Raji (cell line): ENCODE data around the gene TBC1D17.

Source experiments
- POLR2A ChIP-seq: IDR thresholded peaks from 2 replicates; pipeline ENCODE4 v1.6.1; 2011; ENCODE audit warnings: low read depth, low read length, control low read depth; ENCODE audit not compliant: insufficient read depth

TBC1D17 gene

DNA sequence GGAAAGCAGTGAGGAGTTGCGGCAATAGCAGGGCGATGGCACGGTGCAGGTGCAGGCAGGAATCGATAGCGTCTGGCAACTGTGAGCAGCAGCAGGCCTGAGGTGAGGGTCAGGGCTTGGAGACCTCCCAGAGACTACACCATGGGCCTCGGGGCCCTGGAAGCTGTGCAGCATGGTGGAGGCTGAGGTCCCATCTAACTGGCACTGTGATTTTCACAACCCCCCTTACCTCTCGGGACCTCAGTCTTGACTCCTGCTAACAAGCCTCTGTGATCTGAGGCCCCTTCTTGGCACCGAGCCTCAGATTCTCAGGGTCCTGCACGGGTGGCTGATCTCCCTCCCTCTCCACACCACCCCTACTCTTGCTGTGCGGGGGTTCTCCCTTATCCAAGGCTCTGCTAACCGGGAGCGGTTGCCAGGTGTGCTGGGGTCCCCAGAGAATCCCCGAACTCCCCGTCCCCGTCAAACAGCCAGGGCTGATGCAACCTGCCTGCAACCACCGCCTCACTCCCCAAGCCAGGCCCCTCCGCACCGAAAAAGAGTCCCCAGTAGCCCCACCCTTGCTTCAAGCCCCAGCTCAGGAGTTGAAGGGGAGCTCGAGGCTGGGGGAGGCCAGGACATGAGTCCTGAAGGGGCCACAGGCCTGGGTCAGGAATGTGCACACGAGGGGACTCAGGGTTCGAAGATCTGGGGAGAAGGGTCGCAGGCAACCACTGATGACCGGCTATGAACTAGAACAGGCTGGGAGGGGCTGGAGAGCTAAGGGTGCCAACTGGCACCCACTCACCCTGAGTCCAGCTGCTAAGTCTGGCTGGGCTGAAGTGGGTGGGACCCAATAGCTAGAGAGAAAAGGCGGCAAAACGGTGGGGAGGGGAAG, 46.7 kb downstream of the TBC1D17 start:
- no peak for TF ChIP-seq POLR2A

DNA sequence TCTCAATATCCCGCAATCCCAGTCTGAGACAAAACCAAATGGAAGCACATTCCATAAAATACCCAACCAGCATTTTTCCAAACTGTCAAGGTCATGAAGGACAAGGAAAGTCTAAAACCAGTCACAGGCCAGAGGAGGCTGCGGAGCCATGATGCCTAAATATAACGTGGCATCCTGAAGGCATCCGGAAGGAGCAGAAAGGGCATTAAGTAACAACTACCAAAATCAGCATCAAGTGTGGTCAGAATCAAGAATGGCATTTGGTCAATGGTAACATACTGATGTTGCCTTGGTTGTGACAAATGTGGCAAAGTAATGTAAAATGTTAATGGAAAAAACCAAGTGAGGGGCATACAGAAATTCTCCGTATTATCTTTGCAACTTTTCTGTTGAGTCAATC, 48.0 kb downstream of the TBC1D17 start:
- TF ChIP-seq POLR2A = no peak

DNA sequence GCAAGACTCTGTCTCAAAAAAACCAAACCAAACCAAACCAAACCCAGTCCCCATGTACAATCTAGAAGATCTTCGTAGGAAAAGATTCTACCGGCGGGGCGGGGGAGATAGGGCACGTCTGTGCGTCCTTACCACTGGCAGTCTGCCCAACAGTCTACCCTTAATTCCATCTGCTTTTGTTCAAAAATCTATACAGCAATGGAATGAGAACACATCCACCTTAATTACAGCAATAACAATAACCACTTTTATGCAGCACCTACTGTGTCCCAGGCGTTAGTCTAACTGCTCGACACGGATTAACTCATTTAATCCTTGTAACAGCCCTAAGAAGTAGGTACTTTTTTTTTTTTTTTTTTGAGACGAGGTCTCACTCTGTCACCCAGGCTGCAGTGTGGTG, 49.0 kb downstream of the TBC1D17 start:
- no peak for TF ChIP-seq POLR2A

DNA sequence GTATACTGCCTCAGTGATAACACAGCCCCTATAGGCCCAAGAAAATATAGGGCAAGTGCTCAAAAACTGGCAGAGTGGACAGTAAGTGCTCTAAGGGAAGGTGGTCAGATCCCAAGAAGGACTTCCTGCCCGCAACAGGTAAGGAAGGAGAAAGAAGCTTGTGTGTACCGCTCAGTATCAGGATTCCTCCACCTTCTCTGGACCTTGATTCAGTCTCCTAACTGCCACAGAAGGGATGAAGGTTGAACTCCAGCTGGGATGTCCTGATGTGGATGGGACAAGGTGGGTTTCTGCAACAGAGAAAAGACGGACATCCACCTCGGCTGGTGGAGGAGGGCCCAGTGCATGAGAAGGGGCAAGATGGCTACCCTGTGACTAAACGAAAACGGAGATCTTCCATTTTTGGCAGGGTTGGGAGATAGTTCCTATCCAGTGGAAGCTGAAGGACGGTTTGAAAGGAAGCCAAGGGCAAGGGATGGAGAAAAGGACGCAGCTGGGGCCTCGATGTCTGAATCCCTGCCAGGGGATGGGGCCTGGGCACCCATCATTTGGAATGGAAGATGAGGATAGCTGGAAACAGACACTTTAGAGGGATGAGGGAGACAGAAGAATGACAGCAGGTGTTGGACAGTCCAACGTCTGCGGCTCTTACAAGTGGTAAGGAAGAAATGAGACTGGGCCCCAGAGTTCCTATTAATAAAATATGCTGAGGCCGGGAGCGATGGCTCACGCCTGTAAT, 50.2 kb downstream of the TBC1D17 start:
- no peak for TF ChIP-seq POLR2A

DNA sequence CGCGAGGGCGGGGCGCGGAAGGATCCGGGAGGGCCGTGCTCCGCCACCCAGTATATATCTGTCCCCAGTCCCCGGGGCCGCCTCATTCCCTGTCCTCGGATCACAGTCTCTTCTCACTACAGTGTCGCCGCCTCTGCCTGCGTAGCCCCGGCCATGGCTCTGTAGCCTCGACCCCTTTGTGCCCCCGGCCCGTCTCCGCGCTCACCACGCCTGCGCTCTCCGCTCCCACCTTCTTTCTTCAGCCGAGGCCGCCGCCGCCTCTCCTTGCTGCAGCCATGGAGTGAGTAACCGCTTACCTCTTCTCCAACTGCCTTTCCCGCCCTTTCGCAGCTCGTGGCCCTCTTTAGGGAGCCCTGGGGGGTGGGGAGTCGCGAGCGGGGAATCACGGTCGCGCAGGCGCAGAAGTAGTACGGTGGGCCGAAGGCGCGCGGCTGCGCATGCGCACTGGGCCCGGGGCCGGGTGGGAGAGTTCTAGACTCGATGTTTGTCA, 51.7 kb downstream of the TBC1D17 start, which contains the start of the genes ATF5 and NUP62:
TSS of gene ATF5 (plus strand) at position 85 of the 490 bp plus-strand sequence. CDS start 1,646 bp downstream, outside the sequence.
TSS of gene NUP62 (minus strand) at position 384 of the 490 bp plus-strand sequence. CDS start 19,697 bp downstream, outside the sequence.
- TF ChIP-seq POLR2A = no peak

DNA sequence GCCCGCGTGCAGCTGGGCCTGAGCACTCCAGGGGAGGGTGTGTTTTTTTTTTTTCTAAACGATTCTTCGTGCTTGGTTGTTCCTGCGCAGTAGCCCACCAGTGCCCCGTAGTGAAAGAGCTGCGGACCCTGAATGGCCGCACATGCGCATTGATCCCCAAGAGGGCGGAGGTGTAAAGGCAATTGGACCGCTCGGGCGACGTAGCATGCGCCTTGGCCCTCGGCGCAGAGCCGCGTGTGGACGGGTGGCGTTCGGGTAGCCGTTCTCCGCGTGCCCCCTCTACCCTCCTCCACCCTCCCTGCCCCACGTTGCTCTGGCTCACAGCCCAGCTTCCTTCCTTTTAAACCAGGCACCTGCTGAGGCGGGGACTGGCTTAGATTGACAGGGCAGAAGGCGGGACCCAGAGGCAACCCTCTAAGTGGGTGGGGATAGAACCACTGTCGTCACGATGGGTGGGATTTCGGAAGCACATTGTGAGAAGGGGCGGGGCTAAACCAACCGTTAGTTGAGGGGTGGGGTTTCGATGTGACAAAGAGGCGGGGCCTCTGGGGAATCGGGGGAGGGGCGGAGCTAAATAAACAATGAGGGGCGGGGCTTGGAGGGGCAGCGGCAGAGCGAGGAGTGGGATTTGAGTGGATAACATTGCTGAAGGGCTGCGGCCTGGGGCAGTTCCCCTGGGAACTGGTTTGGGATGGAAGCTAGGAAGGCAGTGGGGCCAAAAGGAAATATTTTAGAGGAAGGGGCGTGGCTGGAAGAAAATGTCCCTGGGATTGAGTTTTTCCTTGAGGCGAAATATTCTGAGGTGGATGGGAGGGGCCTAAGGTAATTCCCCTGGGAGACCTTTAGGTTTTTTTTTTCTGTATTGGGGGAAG, 52.3 kb downstream of the TBC1D17 start:
- TF ChIP-seq POLR2A = peak; percentile 99

DNA sequence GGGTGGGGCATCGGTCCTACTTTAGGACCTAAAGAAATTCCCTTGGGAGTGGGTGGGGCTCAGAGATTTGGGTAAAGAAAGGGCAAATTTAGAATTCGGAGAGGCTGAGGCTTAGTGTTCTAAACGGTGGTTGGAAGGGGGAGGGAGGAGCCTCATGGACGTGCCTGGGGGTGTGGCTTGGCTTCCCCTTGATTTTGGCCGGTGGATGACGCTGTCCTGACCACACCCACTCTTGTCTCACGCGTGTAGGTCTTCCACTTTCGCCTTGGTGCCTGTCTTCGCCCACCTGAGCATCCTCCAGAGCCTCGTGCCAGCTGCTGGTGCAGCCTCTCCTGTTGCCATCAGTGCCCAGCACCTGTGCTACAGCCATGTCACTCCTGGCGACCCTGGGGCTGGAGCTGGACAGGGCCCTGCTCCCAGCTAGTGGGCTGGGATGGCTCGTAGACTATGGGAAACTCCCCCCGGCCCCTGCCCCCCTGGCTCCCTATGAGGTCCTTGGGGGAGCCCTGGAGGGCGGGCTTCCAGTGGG, 53.0 kb downstream of the TBC1D17 start:
- no peak for TF ChIP-seq POLR2A

DNA sequence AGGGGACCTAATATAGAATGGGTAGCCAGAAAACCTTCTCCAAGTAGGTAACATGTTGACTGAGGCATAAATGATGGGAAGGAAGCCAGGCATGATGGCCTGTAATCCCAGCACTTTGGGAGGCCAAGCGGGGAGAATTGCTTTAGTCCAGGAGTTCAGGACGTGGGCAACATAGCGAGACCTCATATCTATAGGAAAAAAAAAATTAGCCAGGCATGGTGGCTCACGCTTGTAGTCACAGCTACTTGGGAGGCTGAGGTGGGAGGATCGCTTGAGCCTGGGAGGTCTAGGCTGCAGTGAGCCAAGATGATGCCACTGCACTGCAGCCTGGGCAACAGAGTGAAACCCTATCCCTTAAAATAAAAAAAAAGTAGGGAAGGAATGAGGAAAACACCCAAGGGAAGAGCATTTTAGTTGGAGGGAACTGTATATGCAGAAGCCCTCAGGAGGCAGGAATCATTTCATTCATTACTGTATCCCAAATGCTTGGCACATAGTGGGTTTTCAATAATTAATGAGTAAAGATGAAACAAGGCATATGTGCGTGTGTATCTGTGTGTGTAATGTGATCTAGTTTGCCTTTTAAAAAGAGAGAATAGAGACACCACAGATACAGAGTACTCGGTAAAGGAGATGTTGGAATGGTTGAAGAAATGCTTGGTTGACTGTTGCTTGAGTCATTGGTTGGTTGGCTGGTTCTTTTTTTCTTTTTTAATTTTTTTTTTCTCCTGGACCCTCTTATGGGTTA, 54.0 kb downstream of the TBC1D17 start:
- TF ChIP-seq POLR2A = no peak

DNA sequence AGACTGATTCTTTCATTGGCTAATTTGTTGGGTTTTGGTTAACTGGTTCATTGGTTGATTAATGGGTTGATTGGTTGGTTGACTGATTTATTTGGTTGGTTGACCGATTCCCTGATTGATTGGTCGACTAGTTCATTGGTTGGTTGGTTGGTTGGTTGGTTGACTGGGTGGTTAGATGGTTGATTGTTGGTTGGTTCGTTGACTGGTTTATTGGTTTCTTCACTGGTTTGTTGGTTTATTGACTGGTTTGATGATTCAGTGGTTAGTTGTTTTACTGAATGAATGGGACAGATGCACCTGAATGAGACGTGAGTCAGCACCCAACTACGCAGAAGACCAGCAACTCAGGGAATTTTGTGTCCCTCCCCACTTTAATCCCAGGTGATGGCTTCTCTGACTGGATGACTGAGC, 54.5 kb downstream of the TBC1D17 start:
- TF ChIP-seq POLR2A = no peak

DNA sequence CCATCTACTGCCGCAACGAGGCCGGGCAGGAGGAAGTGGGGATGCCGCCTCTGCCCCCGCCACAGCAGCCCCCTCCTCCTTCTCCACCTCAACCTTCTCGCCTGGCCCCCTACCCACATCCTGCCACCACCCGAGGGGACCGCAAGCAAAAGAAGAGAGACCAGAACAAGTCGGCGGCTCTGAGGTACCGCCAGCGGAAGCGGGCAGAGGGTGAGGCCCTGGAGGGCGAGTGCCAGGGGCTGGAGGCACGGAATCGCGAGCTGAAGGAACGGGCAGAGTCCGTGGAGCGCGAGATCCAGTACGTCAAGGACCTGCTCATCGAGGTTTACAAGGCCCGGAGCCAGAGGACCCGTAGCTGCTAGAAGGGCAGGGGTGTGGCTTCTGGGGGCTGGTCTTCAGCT, 55.2 kb downstream of the TBC1D17 start:
- TF ChIP-seq POLR2A = no peak

DNA sequence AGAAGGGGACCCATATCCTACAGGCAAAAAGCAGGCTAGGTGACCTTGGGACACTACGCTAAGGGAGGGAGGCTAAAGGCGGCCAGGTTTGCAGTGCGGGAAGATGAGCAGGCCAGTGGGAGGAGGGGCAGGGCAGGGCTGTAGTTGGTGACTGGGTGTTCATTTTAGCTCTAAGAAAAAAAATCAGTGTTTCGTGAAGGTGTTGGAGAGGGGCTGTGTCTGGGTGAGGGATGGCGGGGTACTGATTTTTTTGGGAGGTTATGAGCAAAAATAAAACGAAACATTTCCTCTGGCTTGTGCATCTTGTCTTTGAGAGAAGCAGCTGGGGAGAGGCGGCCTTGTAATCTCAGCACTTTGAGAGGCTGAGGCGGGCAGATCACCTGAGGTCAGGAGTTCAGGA, 56.1 kb downstream of the TBC1D17 start:
- TF ChIP-seq POLR2A = no peak

DNA sequence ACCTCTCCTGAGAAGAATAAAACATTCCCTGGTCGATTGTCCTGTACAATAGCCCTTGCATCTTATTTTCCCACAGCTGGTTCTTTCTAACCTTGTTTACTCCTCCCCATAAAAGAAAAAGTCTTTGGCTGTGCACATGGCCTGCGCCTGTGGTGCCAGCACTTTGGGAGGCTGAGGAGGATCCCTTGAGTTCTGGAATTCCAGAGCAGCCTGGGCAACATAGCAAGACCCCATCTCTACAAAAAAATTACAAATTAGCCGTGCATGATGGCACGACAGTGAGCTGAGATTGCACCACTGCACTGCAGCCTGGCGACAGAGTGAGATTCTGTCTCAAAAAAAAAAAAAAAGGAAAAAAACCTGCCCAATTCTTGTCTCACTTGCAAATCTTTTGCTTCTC, 59.0 kb downstream of the TBC1D17 start:
- TF ChIP-seq POLR2A = no peak

DNA sequence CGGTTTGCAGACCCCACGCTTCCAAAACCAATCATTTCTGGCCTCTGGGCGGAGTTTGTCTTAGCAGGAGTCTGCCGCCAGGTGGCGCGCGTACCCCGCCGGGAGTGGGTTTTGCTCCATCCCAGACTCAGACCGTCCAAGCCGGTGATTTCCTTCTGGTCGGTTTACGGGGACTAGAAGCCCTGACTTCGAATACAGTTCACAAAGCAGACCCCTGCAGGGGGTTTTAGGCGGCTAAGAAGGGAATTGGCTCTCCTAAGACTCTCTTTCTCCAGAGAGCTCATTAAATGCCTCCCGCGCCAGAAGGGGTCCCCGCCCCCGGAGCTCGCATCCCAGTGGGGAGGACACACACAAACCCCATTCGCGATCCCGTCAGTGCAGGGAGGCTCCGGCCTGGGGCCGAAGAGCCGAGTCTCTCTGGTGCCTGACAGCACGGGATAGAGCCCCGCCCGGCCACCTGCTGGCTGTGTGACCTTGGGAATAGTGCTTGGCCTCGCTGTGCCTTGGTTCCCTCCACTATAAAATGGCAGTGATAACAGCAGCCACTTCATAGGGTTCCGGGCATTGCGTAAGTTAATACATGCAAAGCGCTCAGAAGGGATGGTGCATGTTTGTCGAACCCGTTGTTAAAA, 60.4 kb downstream of the TBC1D17 start:
- no peak for TF ChIP-seq POLR2A
